ENCODE data around the gene REEP6. TPM values are rescaled to one million over a fixed set of nuclear protein-coding genes. Genes with fewer than 3 reads are reported as not detected.

REEP6 gene
- total RNA-seq, 1 experiment from 2014 or later: 10.5 TPM

GRCh38 chr19:1503089-1503924 is 12.3 kb downstream of the REEP6 start:
- peak overlapping the region; percentile 3 for H3K4me2 ChIP-seq (ENCODE audit: insufficient read depth, insufficient read length, low read length)
- H3K27me3 ChIP-seq (ENCODE audit: insufficient read depth, low read length): no peaks in the 10 kb centered on the region; the same call in 1 of the 2 replicates
- H4K8ac ChIP-seq (replicated peaks; ENCODE audit: insufficient read length, low read depth, low read length): no peak overlapping the region
- H3K23ac ChIP-seq (ENCODE audit: insufficient read length, low read depth, low read length): no peak overlapping the region
- H3K4me1 Mint-ChIP-seq: peaks cover 0 to 12% of the 10 kb centered on the region in 2 experiments; a peak in 3 of 4 replicates
- H2AFZ ChIP-seq (ENCODE audit: low read length): no peak overlapping the region
- no peak overlapping the region for H3K9ac ChIP-seq (ENCODE audit: extremely low read depth, insufficient read length, low read length)
- no peak overlapping the region for H2BK20ac ChIP-seq (ENCODE audit: low read depth, low read length, poor library complexity, severe bottlenecking)
- no peak overlapping the region for H3K4ac ChIP-seq (ENCODE audit: low read depth, low read length)
- no peak overlapping the region for H2BK15ac ChIP-seq (ENCODE audit: low read depth, low read length)
- no peak overlapping the region for H3T11ph ChIP-seq (ENCODE audit: low read length)
- H3K79me2 ChIP-seq (ENCODE audit: insufficient read depth, low read length): no peaks in the 10 kb centered on the region
- no peaks in the 10 kb centered on the region for H3K4me1 ChIP-seq (ENCODE audit: insufficient read depth, low read length)
- no peak overlapping the region for H3K27ac Mint-ChIP-seq
- no peaks in the 10 kb centered on the region for H3K9me3 ChIP-seq (ENCODE audit: control insufficient read depth, low read depth, low read length)
- H3K14ac ChIP-seq (ENCODE audit: insufficient read depth, low read length): no peak overlapping the region
- peaks cover 11% of the 10 kb centered on the region for H3K23me2 ChIP-seq (ENCODE audit: insufficient read length, low read depth, low read length, poor library complexity, severe bottlenecking)
- H4K20me1 ChIP-seq (ENCODE audit: control insufficient read depth, insufficient read depth, insufficient read length): no peaks in the 10 kb centered on the region
- peak overlapping the region; percentile 39 for H3K18ac ChIP-seq (ENCODE audit: insufficient read length, low read depth, low read length)
- H4K91ac ChIP-seq (ENCODE audit: insufficient read length, low read depth, low read length): no peak overlapping the region
- WGBS (ENCODE audit: extremely low coverage, insufficient read length, low lambda C conversion rate): no CpG with 5 or more reads among the region's 49 CpGs
- no peak overlapping the region for H3K27ac ChIP-seq (ENCODE audit: insufficient read length, low read depth, low read length)
- H2BK12ac ChIP-seq (ENCODE audit: insufficient read length, low read depth, low read length): no peak overlapping the region
- H2AK5ac ChIP-seq (ENCODE audit: insufficient read length, low read length): no peak overlapping the region
- H3K27me3 Mint-ChIP-seq (ENCODE audit: low read depth): peaks cover 56% of the 10 kb centered on the region
- H2BK5ac ChIP-seq (ENCODE audit: insufficient read length, low read length): no peak overlapping the region
- no peaks in the 10 kb centered on the region for H3K36me3 Mint-ChIP-seq (ENCODE audit: insufficient read depth in 1 of 3, low read depth in 3 of 3)
- no peaks in the 10 kb centered on the region for H3K79me1 ChIP-seq (ENCODE audit: insufficient read depth, low read depth, low read length, poor library complexity, severe bottlenecking)
- H2BK120ac ChIP-seq (ENCODE audit: low read depth, low read length, poor library complexity, severe bottlenecking): no peak overlapping the region
- H3K9me3 Mint-ChIP-seq: peaks cover 7 to 16% of the 10 kb centered on the region in 2 experiments
- H3K56ac ChIP-seq (ENCODE audit: insufficient read length, low read depth, low read length): no peak overlapping the region
- DNase-seq: peak; percentile 79
- no peak overlapping the region for H4K5ac ChIP-seq (ENCODE audit: insufficient read length, low read depth, low read length)
- H3K4me3 Mint-ChIP-seq: peak overlapping the region in 1 of 2 experiments; percentile 54; a peak in 2 of 5 replicates
- TF ChIP-seq CTCF (conservative IDR thresholded peaks at IDR 0.05): peak; percentile 96
